ENCODE results near the gene GFOD1.

DNA sequence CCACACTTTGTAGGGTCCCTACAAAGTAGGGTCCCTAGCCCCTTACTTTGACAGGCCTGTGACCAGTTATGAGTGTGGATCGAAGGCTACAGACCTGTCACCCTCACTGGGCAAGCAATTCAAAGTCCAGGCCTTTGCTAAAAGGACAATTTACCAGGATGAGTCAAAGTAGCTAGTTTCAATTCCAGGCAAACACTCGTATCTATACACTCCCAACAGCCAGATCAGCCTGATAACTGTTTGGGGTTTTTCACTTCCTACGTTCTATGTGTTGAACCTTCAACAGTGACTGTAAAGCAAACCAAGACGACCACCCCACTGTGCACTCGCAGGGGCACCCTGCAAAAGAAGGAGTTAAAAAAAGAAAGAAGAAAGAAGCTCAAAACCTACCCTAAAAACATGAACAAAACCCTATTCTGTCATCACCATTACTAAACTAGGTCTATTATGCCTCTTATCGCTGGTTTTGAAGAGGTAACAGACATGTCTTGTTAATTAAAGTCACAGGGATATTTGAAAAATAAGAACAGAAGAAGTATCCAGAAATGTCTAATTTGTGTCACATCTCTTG, 3.2 kb downstream of the GFOD1 start:
- TF ChIP-seq, protein P1, sequence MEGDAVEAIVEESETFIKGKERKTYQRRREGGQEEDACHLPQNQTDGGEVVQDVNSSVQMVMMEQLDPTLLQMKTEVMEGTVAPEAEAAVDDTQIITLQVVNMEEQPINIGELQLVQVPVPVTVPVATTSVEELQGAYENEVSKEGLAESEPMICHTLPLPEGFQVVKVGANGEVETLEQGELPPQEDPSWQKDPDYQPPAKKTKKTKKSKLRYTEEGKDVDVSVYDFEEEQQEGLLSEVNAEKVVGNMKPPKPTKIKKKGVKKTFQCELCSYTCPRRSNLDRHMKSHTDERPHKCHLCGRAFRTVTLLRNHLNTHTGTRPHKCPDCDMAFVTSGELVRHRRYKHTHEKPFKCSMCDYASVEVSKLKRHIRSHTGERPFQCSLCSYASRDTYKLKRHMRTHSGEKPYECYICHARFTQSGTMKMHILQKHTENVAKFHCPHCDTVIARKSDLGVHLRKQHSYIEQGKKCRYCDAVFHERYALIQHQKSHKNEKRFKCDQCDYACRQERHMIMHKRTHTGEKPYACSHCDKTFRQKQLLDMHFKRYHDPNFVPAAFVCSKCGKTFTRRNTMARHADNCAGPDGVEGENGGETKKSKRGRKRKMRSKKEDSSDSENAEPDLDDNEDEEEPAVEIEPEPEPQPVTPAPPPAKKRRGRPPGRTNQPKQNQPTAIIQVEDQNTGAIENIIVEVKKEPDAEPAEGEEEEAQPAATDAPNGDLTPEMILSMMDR (IDR thresholded peaks at IDR 0.05) = no peak
- no peak for TF ChIP-seq POLR2A (IDR thresholded peaks at IDR 0.05)
- TF ChIP-seq POLR2AphosphoS5 (IDR thresholded peaks at IDR 0.05) = no peak
